ENCODE measurements around the gene TLR2. TPM values are rescaled to one million over a fixed set of nuclear protein-coding genes. Genes with fewer than 3 reads are reported as not detected.
A peak's percentile ranks its signal among the peaks of the same experiment; 100 is the strongest.

The TLR2 gene
- total RNA-seq, 4 donors from 2014 or later = 5.3 to 26.9 (median 17.3) TPM

GRCh38 chr4:153676984-153677383 is 7.1 kb upstream of the TLR2 start:
- no peak for DNase-seq
- 5 to 19% methylated on average over 1 of the region's 1 CpG for WGBS, 2 donors

GRCh38 chr4:153679486-153679885 is 4.6 kb upstream of the TLR2 start:
- intact Hi-C loops (cut with DNase I) = no loop called here
- Histone ChIP-seq H3K4me1 (peaks cover 5 to 18% (median 7%) of the 10 kb centered on the region in 3 donors), H3K4me3 (no peak overlapping the region), H3K27ac (no peak overlapping the region), H3K27me3 (peaks cover 0 to 11% (median 0%) of the 10 kb centered on the region in 4 donors), H3K9me3 (no peaks in the 10 kb centered on the region), H3K36me3 (no peaks in the 10 kb centered on the region)
- WGBS, 2 donors = 64 to 68% methylated on average over 6 of the region's 6 CpGs
- TF ChIP-seq CTCF (IDR thresholded peaks at IDR 0.05) = no peak
- TF ChIP-seq POLR2A (IDR thresholded peaks at IDR 0.05) = no peak
- no peak for DNase-seq

More at GRCh38 chr4:153676984-153677383, 7.1 kb upstream of the TLR2 start:
- no peaks in the 10 kb centered on the region for H3K27me3 ChIP-seq
- H3K4me3 ChIP-seq = no peak overlapping the region
- no peaks in the 10 kb centered on the region for H3K36me3 ChIP-seq
- intact Hi-C loops (cut with DNase I) = no loop called here
- peaks cover 0 to 7% (median 3%) of the 10 kb centered on the region in 3 donors for H3K4me1 ChIP-seq
- H3K9me3 ChIP-seq = no peaks in the 10 kb centered on the region
- no peak overlapping the region for H3K27ac ChIP-seq
- TF ChIP-seq CTCF (IDR thresholded peaks at IDR 0.05) = no peak
- TF ChIP-seq POLR2A (IDR thresholded peaks at IDR 0.05) = no peak

GRCh38 chr4:153683763-153684181 is 308 bp upstream of the TLR2 start:
- peak overlapping the region; percentile 49 to 83 (median 66) for H3K4me3 ChIP-seq
- intact Hi-C loops (cut with DNase I) = no loop called here
- WGBS, 2 donors = 23 to 26% methylated on average over 7 to 9 of the region's 27 CpGs

GRCh38 chr4:153684971-153685371 is 891 bp downstream of the TLR2 start:
- no peak for DNase-seq
- Histone ChIP-seq H3K27me3 (peaks cover 0 to 18% (median 0%) of the 10 kb centered on the region in 4 donors), H3K4me3 (peak overlapping the region; percentile 49 to 83 (median 66)), H3K27ac (peak overlapping the region; percentile 42 to 67 (median 66)), H3K36me3 (peaks cover 0 to 21% (median 0%) of the 10 kb centered on the region in 3 donors), H3K4me1 (peaks cover 7 to 21% (median 9%) of the 10 kb centered on the region in 3 donors), H3K9me3 (peaks cover 0 to 18% (median 11%) of the 10 kb centered on the region in 3 donors)
- intact Hi-C loops (cut with DNase I) = no loop called here
- TF ChIP-seq CTCF (IDR thresholded peaks at IDR 0.05) (no peak), POLR2A (IDR thresholded peaks at IDR 0.05) (no peak)
- WGBS, 2 donors = 15 to 23% methylated on average over 5 to 9 of the region's 9 CpGs

More at GRCh38 chr4:153683763-153684181, 308 bp upstream of the TLR2 start:
- no peak for DNase-seq
- TF ChIP-seq POLR2A (IDR thresholded peaks at IDR 0.05) (no peak), CTCF (IDR thresholded peaks at IDR 0.05) (no peak)
- peaks cover 0 to 12% (median 0%) of the 10 kb centered on the region in 3 donors for H3K36me3 ChIP-seq
- peaks cover 0 to 13% (median 9%) of the 10 kb centered on the region in 3 donors for H3K9me3 ChIP-seq
- H3K27ac ChIP-seq = peak overlapping the region; percentile 42 to 67 (median 66)
- H3K4me1 ChIP-seq = peaks cover 7 to 21% (median 9%) of the 10 kb centered on the region in 3 donors
- peaks cover 0 to 18% (median 0%) of the 10 kb centered on the region in 4 donors for H3K27me3 ChIP-seq

- Histone ChIP-seq H3K27ac (no peak overlapping the region), H3K27me3 (no peaks in the 10 kb centered on the region), H3K4me3 (no peak overlapping the region), H3K36me3 (no peaks in the 10 kb centered on the region), H3K9me3 (no peaks in the 10 kb centered on the region), H3K4me1 (no peaks in the 10 kb centered on the region)
- intact Hi-C loops (cut with DNase I) = no loop called here
- DNase-seq = no peak
- 91 to 100% methylated on average over 2 to 4 of the region's 7 CpGs for WGBS, 2 donors
- TF ChIP-seq POLR2A (IDR thresholded peaks at IDR 0.05) (no peak), CTCF (IDR thresholded peaks at IDR 0.05) (no peak)
Measured at GRCh38 chr4:153704522-153704921, 20.4 kb downstream of the TLR2 start.

All from esophagus squamous epithelium (tissue), 5 donors.